ENCODE results near the gene FAM50B.

The FAM50B gene

GRCh38 chr6:3813150-3813780 is 35.9 kb upstream of the FAM50B start:
- DNase-seq (ENCODE audit: low spot score in 2 of 2), result no peak
- Mint-ChIP-seq H3K36me3 (no peaks in the 10 kb centered on the region), H3K4me3 (no peak overlapping the region), H3K4me1 (no peaks in the 10 kb centered on the region), H3K9me3 (no peaks in the 10 kb centered on the region), H3K27ac (no peak overlapping the region)
- no peak for ATAC-seq

GRCh38 chr6:3813918-3814317 is 35.3 kb upstream of the FAM50B start:
- no peak for DNase-seq (ENCODE audit: low spot score in 2 of 2)
- Mint-ChIP-seq H3K36me3 (no peaks in the 10 kb centered on the region), H3K9me3 (no peaks in the 10 kb centered on the region), H3K27ac (no peak overlapping the region), H3K4me3 (no peak overlapping the region), H3K4me1 (no peaks in the 10 kb centered on the region)
- no peak for ATAC-seq

- H3K36me3 Mint-ChIP-seq, result no peaks in the 10 kb centered on the region
Observed at GRCh38 chr6:3814539-3814938, 34.6 kb upstream of the FAM50B start.

GRCh38 chr6:3816251-3816650 is 32.9 kb upstream of the FAM50B start:
- Mint-ChIP-seq H3K9me3 (no peaks in the 10 kb centered on the region), H3K4me1 (no peaks in the 10 kb centered on the region), H3K4me3 (no peak overlapping the region), H3K36me3 (no peaks in the 10 kb centered on the region), H3K27ac (no peak overlapping the region)
- DNase-seq (ENCODE audit: low spot score in 2 of 2) (no peak), ATAC-seq (no peak)

More at GRCh38 chr6:3814539-3814938, 34.6 kb upstream of the FAM50B start:
- Mint-ChIP-seq H3K27ac (no peak overlapping the region), H3K9me3 (no peaks in the 10 kb centered on the region), H3K4me3 (no peak overlapping the region), H3K4me1 (no peaks in the 10 kb centered on the region)
- no peak for DNase-seq (ENCODE audit: low spot score in 2 of 2)
- no peak for ATAC-seq

GRCh38 chr6:3819161-3820110 is 29.7 kb upstream of the FAM50B start:
- no peak for DNase-seq (ENCODE audit: low spot score in 2 of 2)
- H3K4me1 Mint-ChIP-seq, result no peaks in the 10 kb centered on the region
- no peaks in the 10 kb centered on the region for H3K36me3 Mint-ChIP-seq
- ATAC-seq, result no peak
- no peaks in the 10 kb centered on the region for H3K9me3 Mint-ChIP-seq
- no peak overlapping the region for H3K27ac Mint-ChIP-seq
- H3K4me3 Mint-ChIP-seq, result no peak overlapping the region

- DNase-seq (ENCODE audit: low spot score in 2 of 2) (no peak), ATAC-seq (no peak)
- Mint-ChIP-seq H3K9me3 (no peaks in the 10 kb centered on the region), H3K4me1 (no peaks in the 10 kb centered on the region), H3K4me3 (no peak overlapping the region), H3K27ac (no peak overlapping the region), H3K36me3 (no peaks in the 10 kb centered on the region)
Observed at GRCh38 chr6:3820563-3820962, 28.6 kb upstream of the FAM50B start.

- no peaks in the 10 kb centered on the region for H3K36me3 Mint-ChIP-seq
- DNase-seq (ENCODE audit: low spot score in 2 of 2), result no peak
- no peak for ATAC-seq
- no peak overlapping the region for H3K4me3 Mint-ChIP-seq
- H3K27ac Mint-ChIP-seq, result no peak overlapping the region
- H3K9me3 Mint-ChIP-seq, result no peaks in the 10 kb centered on the region
- no peaks in the 10 kb centered on the region for H3K4me1 Mint-ChIP-seq
Observed at GRCh38 chr6:3822747-3823445, 26.3 kb upstream of the FAM50B start.

- Mint-ChIP-seq H3K4me1 (no peaks in the 10 kb centered on the region), H3K36me3 (no peaks in the 10 kb centered on the region), H3K9me3 (no peaks in the 10 kb centered on the region), H3K4me3 (no peak overlapping the region), H3K27ac (no peak overlapping the region)
- DNase-seq (ENCODE audit: low spot score in 2 of 2) (no peak), ATAC-seq (no peak)
Observed at GRCh38 chr6:3823671-3824070, 25.5 kb upstream of the FAM50B start.

- no peak for DNase-seq (ENCODE audit: low spot score in 2 of 2)
- H3K27ac Mint-ChIP-seq, result no peak overlapping the region
- H3K4me3 Mint-ChIP-seq, result no peak overlapping the region
- H3K9me3 Mint-ChIP-seq, result no peaks in the 10 kb centered on the region
- H3K4me1 Mint-ChIP-seq, result no peaks in the 10 kb centered on the region
- H3K36me3 Mint-ChIP-seq, result no peaks in the 10 kb centered on the region
- no peak for ATAC-seq
Observed at GRCh38 chr6:3825331-3825831, 23.8 kb upstream of the FAM50B start.

GRCh38 chr6:3825851-3826581 is 23.2 kb upstream of the FAM50B start:
- DNase-seq (ENCODE audit: low spot score in 2 of 2), result no peak
- Mint-ChIP-seq H3K9me3 (no peaks in the 10 kb centered on the region), H3K27ac (no peak overlapping the region), H3K36me3 (no peaks in the 10 kb centered on the region), H3K4me1 (no peaks in the 10 kb centered on the region), H3K4me3 (no peak overlapping the region)
- ATAC-seq, result no peak

GRCh38 chr6:3829285-3829684 is 19.9 kb upstream of the FAM50B start:
- DNase-seq (ENCODE audit: low spot score in 2 of 2), result no peak

GRCh38 chr6:3830806-3831205 is 18.4 kb upstream of the FAM50B start:
- no peak for DNase-seq (ENCODE audit: low spot score in 2 of 2)
- H3K4me1 Mint-ChIP-seq, result no peaks in the 10 kb centered on the region
- H3K4me3 Mint-ChIP-seq, result no peak overlapping the region
- no peaks in the 10 kb centered on the region for H3K9me3 Mint-ChIP-seq
- no peak for ATAC-seq
- H3K36me3 Mint-ChIP-seq, result no peaks in the 10 kb centered on the region
- no peak overlapping the region for H3K27ac Mint-ChIP-seq

More at GRCh38 chr6:3829285-3829684, 19.9 kb upstream of the FAM50B start:
- Mint-ChIP-seq H3K4me1 (no peaks in the 10 kb centered on the region), H3K36me3 (no peaks in the 10 kb centered on the region), H3K9me3 (no peaks in the 10 kb centered on the region), H3K27ac (no peak overlapping the region), H3K4me3 (no peak overlapping the region)
- no peak for ATAC-seq

- no peaks in the 10 kb centered on the region for H3K9me3 Mint-ChIP-seq
Observed at GRCh38 chr6:3831761-3832530, 17.2 kb upstream of the FAM50B start.

GRCh38 chr6:3835055-3835731 is 14.0 kb upstream of the FAM50B start:
- Mint-ChIP-seq H3K4me3 (no peak overlapping the region), H3K4me1 (no peaks in the 10 kb centered on the region), H3K36me3 (no peaks in the 10 kb centered on the region), H3K27ac (no peak overlapping the region), H3K9me3 (no peaks in the 10 kb centered on the region)
- DNase-seq (ENCODE audit: low spot score in 2 of 2), result no peak
- no peak for ATAC-seq

More at GRCh38 chr6:3831761-3832530, 17.2 kb upstream of the FAM50B start:
- Mint-ChIP-seq H3K27ac (no peak overlapping the region), H3K4me3 (no peak overlapping the region), H3K36me3 (no peaks in the 10 kb centered on the region), H3K4me1 (no peaks in the 10 kb centered on the region)
- no peak for DNase-seq (ENCODE audit: low spot score in 2 of 2)
- no peak for ATAC-seq
